Bronchial epithelial cell (primary cell): Measurements from ENCODE around the gene ATXN10. TPM values are rescaled to one million over a fixed set of nuclear protein-coding genes. Genes with fewer than 3 reads are reported as not detected.

Experiments
- DNase-seq: peaks from one replicate; pipeline ENCODE4 v3.0.0-alpha.2; 2010; ENCODE audit warnings: low read depth
- FAIRE-seq: peaks from 2 replicates; lab custom pipeline; 2011; peaks lifted over from hg19 to GRCh38; lab: Jason Lieb, UNC
- H3K27me3 ChIP-seq: 2 replicates; pipeline ENCODE4 v1.5.1; 2011; ENCODE audit warnings: low read length; ENCODE audit not compliant: control insufficient read depth, insufficient read depth
- H3K36me3 ChIP-seq: 2 replicates; pipeline ENCODE4 v1.5.1; 2011; ENCODE audit warnings: low read length; ENCODE audit not compliant: control insufficient read depth, insufficient read depth
- H3K4me3 ChIP-seq: 2 replicates; pipeline ENCODE4 v1.5.1; 2011; ENCODE audit warnings: mild to moderate bottlenecking, low read depth, low read length, control low read depth
- total RNA-seq: library from RNA; depleted of rRNA; stranded (reverse); fragments of >200 nt; gene quantifications from 2 replicates; pipeline ENCODE4 v1.2.1, GENCODE V29; 2014
- TF ChIP-seq, protein P1 (sequence below): IDR thresholded peaks from 2 replicates; pipeline ENCODE4 v1.5.1; 2011; ENCODE audit warnings: mild to moderate bottlenecking, moderate library complexity, low read length, control low read depth, inconsistent platforms; ENCODE audit not compliant: insufficient read depth, severe bottlenecking

The ATXN10 gene
- total RNA-seq, 1 donor from 2014 or later = 81.9 TPM

GRCh38 chr22:45628515-45628914 lies 43.1 kb upstream of the ATXN10 start:
- Histone ChIP-seq H3K4me3 (no peak overlapping the region), H3K36me3 (no peaks in the 10 kb centered on the region), H3K27me3 (peaks cover 3% of the 10 kb centered on the region)
- TF ChIP-seq, protein P1, sequence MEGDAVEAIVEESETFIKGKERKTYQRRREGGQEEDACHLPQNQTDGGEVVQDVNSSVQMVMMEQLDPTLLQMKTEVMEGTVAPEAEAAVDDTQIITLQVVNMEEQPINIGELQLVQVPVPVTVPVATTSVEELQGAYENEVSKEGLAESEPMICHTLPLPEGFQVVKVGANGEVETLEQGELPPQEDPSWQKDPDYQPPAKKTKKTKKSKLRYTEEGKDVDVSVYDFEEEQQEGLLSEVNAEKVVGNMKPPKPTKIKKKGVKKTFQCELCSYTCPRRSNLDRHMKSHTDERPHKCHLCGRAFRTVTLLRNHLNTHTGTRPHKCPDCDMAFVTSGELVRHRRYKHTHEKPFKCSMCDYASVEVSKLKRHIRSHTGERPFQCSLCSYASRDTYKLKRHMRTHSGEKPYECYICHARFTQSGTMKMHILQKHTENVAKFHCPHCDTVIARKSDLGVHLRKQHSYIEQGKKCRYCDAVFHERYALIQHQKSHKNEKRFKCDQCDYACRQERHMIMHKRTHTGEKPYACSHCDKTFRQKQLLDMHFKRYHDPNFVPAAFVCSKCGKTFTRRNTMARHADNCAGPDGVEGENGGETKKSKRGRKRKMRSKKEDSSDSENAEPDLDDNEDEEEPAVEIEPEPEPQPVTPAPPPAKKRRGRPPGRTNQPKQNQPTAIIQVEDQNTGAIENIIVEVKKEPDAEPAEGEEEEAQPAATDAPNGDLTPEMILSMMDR = no peak
- DNase-seq = no peak
- no peak for FAIRE-seq

DNA sequence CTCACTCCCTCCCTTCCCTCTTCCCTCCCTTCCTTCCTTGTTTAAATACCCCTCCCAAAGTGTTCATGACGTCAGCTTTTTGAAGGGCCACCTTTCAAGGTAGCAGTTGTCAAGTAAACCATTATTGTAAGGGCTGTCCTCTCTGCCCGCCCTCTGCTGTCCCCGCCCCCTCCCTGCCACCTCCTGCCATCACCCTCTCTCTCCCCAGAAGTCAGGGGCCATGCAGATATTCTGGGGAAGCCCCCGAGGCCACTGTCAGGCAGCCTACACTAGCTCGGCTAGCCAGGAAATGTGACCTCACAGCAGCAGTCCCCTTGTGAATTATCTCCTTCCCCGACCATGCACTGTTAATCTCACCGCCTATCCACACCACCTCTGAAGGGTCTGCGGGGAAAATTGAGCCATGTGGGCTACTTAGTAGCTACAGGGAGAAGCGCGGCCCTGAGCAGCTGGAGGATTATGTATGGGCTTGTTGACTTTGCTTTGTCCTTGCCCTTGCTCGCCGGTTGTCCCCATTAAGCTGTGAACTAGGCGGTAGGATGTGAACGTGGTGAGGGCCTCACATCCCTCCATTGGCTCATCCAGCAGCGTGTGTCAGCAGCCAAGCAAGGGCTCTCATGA lies 42.1 kb upstream of the ATXN10 start:
- no peak for FAIRE-seq
- TF ChIP-seq, protein P1 = no peak
- Histone ChIP-seq H3K27me3 (peaks cover 3% of the 10 kb centered on the region), H3K36me3 (no peaks in the 10 kb centered on the region), H3K4me3 (no peak overlapping the region)
- no peak for DNase-seq

GRCh38 chr22:45630436-45630835 lies 41.2 kb upstream of the ATXN10 start:
- Histone ChIP-seq H3K36me3 (no peaks in the 10 kb centered on the region), H3K4me3 (no peak overlapping the region), H3K27me3 (peaks cover 3% of the 10 kb centered on the region)
- DNase-seq (no peak), FAIRE-seq (no peak)
- TF ChIP-seq, protein P1 = no peak

- no peak for DNase-seq
- no peak for FAIRE-seq
- TF ChIP-seq, protein P1 = no peak
- Histone ChIP-seq H3K27me3 (peaks cover 3% of the 10 kb centered on the region), H3K36me3 (no peaks in the 10 kb centered on the region), H3K4me3 (no peak overlapping the region)
Measured at GRCh38 chr22:45631140-45631840, 40.3 kb upstream of the ATXN10 start.

GRCh38 chr22:45631841-45632238 lies 39.8 kb upstream of the ATXN10 start:
- no peaks in the 10 kb centered on the region for H3K36me3 ChIP-seq
- DNase-seq (no peak), FAIRE-seq (no peak)
- H3K4me3 ChIP-seq = no peak overlapping the region
- H3K27me3 ChIP-seq = peaks cover 3% of the 10 kb centered on the region
- TF ChIP-seq, protein P1 = no peak
